ENCODE data around the gene SLC1A2.
A peak's percentile ranks its signal among the peaks of the same experiment; 100 is the strongest.
"Not testable (repeated sequence)": the region's sequence is repeated elsewhere in the genome, so short reads cannot be mapped to it uniquely, and the experiment has no call there.

SLC1A2 gene

GRCh38 chr11:35238882-35239281 is 180.5 kb downstream of the SLC1A2 start:
- DNase-seq, result no peak

GRCh38 chr11:35237860-35238715 is 181.3 kb downstream of the SLC1A2 start:
- DNase-seq, result peak; percentile 50

GRCh38 chr11:35237351-35237750 is 182.0 kb downstream of the SLC1A2 start:
- no peak for DNase-seq

- peak; percentile 70 for DNase-seq
These were observed 182.7 kb downstream of the SLC1A2 start for GRCh38 chr11:35236667-35237003.

- DNase-seq, result peak; percentile 19
These were observed 183.3 kb downstream of the SLC1A2 start for GRCh38 chr11:35235936-35236666.

- DNase-seq, result no peak
These were observed 183.9 kb downstream of the SLC1A2 start for GRCh38 chr11:35235498-35235897.

- no peak for DNase-seq
These were observed 184.2 kb downstream of the SLC1A2 start for GRCh38 chr11:35235157-35235468.

- DNase-seq, result no peak
These were observed 184.8 kb downstream of the SLC1A2 start for GRCh38 chr11:35234460-35235156.

- no peak for DNase-seq
These were observed 185.8 kb downstream of the SLC1A2 start for GRCh38 chr11:35233518-35233917.

- no peak for DNase-seq
These were observed 186.4 kb downstream of the SLC1A2 start for GRCh38 chr11:35232891-35233330.

GRCh38 chr11:35231076-35231860 is 188.1 kb downstream of the SLC1A2 start:
- no peak for DNase-seq

- DNase-seq, result no peak
These were observed 189.0 kb downstream of the SLC1A2 start for GRCh38 chr11:35230388-35230787.

GRCh38 chr11:35228328-35228725 is 191.0 kb downstream of the SLC1A2 start:
- no peak for DNase-seq

- DNase-seq, result peak; percentile 17
These were observed 191.6 kb downstream of the SLC1A2 start for GRCh38 chr11:35227576-35228327.

- DNase-seq, result not testable (repeated sequence)
These were observed 192.6 kb downstream of the SLC1A2 start for GRCh38 chr11:35226756-35227155.

GRCh38 chr11:35225946-35226520 is 193.3 kb downstream of the SLC1A2 start:
- no peak for DNase-seq

GRCh38 chr11:35223991-35224390 is 195.4 kb downstream of the SLC1A2 start:
- DNase-seq, result peak; percentile 22

- DNase-seq, result peak; percentile 97
These were observed 196.0 kb downstream of the SLC1A2 start for GRCh38 chr11:35223371-35223796.

GRCh38 chr11:35218956-35219355 is 200.4 kb downstream of the SLC1A2 start:
- peak; percentile 66 for DNase-seq

GRCh38 chr11:35216962-35217678 is 202.2 kb downstream of the SLC1A2 start:
- no peak for DNase-seq

- DNase-seq, result no peak
These were observed 203.4 kb downstream of the SLC1A2 start for GRCh38 chr11:35215945-35216344.
